Activated CD4-positive, alpha-beta T cell treated with anti-CD3 and anti-CD28 coated beads for 4 hours (primary cell): Measurements from ENCODE around the gene ACOT11.
"Not testable (repeated sequence)": the region's sequence is repeated elsewhere in the genome, so short reads cannot be mapped to it uniquely, and the experiment has no call there.

ENCODE experiments used
- DNase-seq, 2 donors: peaks; one replicate each; pipeline ENCODE4 v3.0.0-alpha.2; 2020

The ACOT11 gene

DNA sequence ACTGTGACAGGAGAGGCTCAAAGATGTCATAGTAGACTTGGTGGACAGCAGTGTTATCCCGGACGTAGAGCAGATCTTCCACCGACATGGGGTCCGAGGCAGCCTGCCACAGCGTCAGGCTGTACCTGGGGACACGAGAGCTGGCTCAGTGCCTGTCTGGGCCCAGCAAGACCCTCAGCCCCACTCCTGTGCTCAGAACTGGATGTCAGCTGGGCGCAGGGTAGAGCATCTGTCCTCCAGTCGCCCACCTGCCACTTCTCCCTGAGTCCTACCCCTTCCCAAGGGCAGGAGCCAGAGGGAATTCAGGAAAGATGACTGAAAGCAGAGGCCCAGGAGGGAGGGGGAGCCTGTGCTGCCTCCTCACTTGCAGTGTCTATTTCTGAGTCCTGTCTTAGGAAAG lies 63.6 kb downstream of the ACOT11 start:
- no peak for DNase-seq

DNA sequence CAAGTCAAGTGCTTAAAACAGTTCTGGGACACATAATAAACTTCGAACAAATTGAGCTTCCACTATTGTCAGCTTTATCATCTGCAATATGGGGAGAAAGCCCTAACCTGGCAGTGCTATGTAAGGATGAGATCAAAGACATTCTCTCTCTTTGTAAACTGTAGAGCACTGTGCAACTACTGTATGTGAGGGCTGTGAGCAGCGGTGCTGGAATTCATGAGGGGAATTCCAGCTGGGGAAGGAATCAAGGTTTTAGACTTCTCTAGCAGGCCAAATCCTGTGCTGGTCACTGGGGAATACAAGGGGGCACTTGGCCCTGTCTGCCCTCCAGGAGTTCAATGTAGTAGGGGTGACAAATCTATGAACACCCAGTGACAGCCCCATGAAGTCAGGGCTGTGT lies 66.0 kb downstream of the ACOT11 start:
- no peak for DNase-seq

DNA sequence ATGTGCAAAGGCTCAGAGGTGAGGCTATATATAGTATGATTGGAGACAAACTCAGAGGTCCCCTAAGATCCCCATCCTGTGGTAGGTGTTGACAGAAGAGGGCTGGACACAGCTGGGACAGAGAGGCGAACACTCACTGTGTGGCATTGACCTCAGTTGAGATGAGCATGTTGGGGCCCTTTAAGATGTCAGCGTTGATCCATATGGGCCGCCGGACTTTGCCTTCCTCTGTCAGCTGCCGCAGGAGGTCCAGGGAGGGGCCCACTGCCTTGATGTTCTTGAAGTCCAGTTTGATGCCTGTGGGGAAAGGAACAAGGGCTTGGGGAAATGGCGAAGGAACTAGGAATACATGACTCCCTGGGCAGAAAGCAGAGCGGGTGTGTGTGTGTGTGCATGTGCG lies 66.5 kb downstream of the ACOT11 start:
- DNase-seq: no peak

DNA sequence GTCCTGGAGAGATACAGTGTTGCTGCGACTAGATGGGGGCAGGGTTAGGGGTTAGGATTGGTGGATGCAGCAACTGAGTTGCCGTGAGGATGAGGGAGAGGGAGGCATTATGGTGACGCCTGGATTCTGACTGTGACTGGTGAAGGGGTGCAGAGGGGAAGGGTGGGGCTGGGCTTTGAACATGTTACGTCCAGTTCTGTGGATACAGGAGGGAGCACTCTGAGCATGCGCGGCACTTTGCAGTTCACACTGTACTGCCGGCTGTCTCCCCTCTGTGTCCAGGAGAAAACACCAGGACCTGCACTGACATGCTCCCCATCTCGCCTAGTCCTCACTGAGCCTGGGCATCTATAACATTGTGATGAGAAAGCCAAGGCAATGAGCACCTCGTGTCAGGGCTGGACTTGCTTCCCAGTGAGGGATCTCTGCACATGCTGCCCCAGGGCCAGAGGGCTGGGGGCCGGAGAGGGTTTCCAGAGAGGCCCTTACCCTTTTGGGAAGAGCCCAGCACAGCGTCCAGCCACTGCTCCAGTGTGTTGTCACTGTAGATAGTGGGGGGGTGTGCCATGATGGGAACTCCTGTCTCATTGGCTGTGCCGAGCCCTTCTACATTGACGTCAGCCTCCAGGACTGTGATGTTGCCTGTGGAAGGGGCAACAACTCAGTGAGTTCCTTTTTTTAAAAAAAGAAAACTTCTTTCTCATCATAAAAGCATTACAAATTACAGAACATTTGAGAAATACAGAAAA lies 67.7 kb downstream of the ACOT11 start:
- no peak for DNase-seq

DNA sequence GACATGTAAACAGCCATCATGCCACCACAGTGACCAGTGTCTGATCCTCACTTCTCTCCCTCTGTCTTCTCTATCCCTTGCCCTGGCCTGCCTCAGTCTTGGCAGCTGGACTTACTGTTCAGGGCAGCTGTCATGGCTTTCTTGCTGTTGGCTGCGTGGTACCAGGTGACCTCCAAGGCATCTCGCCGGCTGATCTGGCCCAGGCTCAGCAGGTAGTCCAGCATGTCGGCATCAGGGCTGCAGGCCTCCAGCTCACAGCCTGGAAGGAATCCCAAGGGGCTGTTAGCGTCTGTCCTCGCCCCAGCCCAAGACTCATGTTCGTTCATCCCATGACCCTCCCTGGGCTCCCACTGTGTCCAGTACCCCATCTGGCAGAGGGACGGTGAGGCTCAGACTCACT lies 71.7 kb downstream of the ACOT11 start:
- no peak for DNase-seq

DNA sequence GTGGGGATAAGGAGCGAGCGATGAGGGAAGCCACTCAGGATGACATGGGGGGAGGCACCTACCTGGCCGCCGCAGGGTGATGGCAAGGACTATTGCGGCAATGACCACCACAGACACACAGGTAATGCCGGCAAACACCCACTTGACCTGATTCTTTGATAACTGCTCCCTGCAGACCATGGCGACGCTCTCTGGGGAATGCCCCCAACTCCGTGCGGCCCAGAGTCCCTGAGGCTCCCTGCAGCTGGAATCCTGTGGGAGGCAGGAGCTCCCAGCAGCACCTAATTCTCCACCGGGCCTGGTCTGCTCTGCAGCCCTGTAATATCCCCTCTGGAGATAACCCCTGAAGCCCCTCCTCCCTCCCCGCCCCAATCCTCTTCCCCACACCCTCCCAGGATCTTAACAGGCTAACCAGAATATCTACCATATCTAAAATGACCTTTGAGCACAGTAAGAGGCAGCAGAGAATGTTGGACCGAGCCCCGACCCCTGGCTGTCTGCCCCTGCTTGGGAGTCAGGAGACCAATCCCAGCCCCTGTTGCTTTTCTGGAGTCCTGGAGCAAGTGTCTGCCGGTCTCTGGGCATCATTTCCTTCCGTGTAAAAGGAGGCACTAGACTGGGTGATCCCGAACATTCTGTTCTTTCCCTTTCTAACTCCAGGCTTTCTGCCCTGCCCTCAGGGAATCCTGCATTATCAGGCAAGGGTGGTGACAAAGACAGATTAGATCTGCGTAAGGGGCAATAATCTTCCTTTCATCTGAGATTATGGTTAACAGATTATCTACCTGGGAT lies 75.4 kb downstream of the ACOT11 start, which contains the start of gene FAM151A:
TSS of gene FAM151A (minus strand) at position 310 of the 792 bp plus-strand sequence. CDS start at position 180, 130 bp downstream.
- DNase-seq: no peak

DNA sequence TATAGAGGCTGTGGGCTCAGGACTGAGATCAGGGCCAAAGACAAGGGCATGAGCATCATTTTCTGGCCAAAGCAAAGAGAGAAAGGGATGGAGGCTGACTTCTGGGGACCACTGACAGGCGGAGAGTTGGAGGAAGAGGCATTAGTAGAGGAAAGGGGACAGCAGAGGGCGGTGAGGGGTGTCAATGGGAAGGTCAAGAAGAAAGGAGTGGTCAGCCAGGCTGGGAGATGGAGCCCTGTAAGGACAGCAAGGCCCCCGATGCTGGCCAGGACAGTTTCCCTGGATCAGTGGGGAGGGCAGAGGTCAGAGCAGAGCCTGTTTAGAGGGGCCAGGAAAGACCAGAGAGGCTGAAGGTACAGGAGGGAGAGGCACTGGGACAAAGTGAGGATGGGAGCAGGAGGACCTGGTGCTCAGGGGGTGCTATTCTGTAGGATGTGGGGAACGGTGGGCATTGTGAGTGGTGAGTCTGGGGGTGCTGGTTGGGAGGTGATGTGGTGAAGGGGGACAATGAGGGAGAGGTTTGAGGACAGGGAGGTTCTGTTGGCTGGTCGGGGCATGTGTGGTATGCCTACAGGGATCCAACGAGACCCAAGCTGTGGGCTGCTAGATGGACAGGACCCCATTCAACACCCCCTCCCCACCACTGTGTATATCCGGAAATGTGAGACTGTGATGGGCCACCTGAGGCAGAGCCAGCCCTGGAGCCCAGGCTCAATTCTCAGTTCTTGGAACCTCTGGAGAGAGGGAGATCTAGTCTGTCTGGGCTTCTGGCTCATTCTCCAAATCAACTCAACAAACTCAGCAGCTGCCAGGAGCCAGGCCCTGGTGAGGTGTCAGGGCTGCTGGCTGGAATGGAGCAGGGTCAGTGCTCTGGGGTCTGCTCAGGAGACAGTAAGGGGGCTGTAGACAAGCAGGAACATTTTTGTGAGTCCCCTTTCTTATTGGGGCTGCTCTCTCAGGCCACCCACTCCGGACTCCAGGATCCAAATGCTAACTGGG lies 76.7 kb downstream of the ACOT11 start:
- DNase-seq: no peak

DNA sequence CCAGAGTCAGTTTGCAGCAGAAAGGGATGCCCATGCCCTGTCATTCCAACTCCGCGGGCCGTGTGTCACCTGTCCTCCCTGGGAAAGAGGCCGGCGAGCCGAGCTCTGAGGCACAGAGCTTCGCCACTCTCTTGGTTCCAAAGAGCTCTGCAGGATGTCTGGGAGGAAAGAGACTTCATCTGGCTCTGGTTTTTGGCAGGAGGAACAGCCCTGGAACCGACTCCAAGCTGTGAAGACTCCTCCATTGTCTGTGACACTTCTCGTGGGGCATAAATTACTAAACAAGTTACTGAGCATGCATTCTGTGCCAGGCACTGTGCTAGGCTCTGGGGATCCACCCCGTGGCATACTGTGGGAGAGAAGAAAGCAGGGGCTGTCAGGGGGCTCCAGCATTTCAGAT lies 79.2 kb downstream of the ACOT11 start:
- DNase-seq: no peak

DNA sequence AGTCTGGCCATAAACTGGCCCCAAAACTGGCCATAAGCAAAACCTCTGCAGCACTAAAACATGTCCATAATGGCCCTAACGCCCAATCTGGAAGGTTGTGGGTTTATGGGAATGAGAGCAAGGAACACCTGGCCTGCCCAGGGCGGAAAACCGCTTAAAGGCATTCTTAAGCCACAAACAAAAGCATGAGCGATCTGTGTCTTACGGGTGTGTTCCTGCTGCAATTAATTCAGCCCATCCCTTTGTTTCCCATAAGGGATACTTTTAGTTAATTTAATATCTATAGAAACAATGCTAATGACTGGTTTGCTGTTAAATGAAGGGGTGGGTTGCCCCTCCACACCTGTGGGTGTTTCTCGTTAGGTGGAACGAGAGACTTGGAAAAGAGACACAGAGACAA lies 87.8 kb downstream of the ACOT11 start:
- DNase-seq: not testable (repeated sequence)

DNA sequence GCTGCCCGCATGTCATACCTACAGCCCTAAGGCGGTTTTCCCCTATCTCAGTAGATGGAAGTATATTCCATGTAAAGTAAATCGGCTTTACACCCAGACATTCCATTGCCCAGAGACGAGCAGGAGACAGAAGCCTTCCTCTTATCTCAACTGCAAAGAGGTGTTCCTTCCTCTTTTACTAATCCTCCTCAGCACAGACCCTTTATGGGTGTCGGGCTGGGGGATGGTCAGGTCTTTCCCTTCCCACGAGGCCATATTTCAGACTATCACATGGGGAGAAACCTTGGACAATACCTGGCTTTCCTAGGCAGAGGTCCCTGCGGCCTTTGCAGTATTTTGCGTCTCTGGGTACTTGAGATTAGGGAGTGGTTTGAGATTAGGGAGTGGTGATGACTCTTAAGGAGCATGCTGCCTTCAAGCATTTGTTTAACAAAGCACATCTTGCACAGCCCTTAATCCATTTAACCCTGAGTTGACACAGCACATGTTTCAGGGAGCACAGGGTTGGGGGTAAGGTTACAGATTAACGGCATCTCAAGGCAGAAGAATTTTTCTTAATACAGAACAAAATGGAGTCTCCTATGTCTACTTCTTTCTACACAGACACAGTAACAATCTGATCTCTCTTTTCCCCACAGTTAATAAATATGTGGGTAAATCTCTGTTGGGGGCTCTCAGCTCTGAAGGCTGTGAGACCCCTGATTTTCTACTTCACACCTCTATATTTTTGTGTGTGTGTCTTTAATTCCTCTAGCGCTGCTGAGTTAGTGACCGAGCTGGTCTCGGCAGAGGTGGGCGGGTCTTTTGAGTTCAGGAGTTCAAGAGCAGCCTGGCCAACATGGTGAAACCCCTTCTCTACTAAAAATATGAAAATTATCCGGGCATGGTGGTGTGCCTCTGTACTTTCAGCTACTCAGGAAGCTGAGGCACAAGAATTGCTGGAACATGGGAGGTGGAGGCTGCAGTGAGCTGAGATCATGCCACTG lies 88.7 kb downstream of the ACOT11 start:
- DNase-seq: not testable (repeated sequence)

DNA sequence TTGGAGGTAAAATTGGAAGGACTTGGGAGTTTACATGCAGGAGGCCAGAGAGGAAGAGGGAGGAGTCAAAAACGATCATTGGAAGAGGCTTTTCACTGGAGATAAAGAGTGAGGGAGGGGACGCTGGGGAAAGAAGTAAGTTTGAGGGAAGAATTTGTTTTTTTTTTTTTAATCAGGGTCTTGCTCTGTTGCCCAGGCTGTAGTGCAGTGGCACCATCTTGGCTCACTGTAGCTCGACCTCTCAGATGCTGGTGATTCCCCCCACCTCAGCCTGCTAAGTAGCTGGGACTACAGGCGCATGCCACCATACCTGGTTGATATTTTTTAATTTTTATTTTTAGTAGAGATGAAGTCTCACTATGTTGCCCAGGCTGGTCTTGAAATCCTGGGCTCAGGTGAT lies 92.3 kb downstream of the ACOT11 start:
- DNase-seq: no peak

DNA sequence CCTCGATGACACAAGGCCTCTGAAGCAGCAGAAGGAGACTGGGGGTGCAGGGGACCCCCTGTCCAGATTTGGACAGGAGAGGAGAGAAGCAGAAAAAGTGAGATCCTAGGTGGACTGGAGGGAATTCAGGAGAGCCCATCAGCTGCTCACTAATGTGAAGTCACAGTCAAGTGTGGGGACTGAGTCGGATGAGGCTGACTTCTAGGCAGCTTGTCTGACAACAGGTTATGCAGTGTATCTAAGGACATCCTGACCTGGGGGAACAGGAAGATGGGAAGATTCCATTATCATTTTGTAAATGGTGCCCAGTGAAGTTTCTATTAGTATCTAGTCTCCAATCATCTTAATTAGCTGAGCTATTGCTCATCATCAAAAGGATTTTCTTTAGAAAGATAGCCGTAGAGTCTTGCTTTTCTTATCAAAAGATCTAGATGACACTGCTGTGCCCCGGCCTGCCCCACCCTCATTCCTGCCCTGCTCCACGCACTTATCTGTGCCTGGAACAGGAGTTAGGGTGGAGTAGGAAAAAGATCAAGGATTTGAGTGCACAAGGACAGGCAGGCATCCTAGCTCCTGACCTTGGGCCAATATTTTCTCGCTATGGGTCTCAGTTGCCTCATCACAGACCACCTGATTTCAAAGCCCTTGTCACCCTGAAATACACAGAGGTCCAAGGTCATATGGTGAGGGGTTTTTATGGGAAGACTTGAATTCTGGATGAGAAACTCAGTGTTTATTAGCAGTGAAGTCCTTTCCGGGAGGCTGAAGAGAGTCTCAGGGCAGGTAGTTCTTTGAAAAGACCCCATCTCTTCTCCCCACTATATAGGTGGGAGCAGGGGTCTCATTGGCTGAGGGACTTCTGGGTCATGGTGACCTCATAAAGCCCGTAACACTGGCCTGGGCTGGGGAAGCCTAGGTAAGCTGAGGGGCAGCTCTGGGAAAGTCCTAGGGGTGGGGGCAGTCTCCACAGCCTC lies 93.1 kb downstream of the ACOT11 start, which contains the start of gene MROH7:
TSS of gene MROH7 (plus strand) at position 924 of the 974 bp plus-strand sequence. CDS start 11,141 bp downstream, outside the sequence.
- DNase-seq: no peak

DNA sequence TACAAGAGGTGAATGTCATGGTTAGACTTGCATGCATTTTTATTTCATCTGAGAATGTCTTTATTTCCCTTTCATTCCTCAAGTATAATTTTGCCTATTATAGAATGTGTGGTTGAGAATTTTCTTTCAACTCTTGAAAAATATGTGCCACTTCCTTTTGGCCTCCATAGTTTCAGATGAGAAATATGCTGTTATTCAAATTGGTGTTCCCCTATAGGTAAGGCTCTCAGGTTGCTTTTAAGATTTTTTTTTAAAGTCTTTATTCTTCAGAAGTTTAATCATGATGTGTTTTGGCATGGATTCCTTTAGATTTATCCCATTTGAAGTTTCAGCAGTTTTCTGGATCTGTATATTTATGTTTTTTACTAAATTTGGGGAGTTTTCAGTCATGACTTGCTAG lies 95.7 kb downstream of the ACOT11 start:
- DNase-seq: no peak

DNA sequence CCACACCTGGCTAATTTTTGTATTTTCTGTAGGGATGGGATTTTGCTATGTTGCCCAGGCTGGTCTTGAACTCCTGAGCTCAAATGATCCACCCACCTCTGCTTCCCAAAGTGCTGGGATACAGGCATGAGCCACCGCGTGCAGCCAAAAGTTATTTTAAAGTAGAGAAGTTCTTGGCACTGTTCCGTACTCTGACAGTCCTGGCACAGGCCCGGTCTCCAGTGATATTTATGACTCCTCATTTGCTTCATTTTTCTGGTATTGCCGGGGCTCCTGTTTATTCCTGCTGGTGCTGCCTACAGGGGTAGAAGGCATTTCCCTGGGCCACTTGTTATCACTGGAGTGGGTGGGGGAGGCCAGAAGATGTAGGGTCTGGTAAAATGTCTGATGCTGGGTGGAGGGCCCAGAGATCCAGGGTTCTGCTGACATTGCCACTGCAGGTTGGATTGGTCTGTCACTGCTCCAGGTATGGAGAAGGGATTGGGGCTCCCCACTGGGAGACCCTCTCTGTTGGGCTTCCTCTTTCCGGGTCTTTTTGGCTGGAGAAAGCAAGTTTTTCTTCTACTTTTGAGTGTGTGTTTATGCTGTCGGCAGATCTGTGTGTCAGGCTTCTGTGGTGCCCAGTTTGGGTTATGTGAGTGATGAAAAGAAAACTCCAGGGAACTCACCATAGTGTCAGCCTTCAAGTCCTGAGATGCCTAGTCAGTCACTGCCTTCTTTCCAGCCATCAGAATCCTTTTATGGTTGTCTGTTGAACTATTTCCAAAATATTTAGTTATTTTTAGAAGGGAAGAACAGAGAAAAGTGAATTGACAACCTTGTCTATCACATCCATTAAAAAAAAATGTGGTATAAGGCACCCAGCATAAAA lies 98.0 kb downstream of the ACOT11 start:
- no peak for DNase-seq

DNA sequence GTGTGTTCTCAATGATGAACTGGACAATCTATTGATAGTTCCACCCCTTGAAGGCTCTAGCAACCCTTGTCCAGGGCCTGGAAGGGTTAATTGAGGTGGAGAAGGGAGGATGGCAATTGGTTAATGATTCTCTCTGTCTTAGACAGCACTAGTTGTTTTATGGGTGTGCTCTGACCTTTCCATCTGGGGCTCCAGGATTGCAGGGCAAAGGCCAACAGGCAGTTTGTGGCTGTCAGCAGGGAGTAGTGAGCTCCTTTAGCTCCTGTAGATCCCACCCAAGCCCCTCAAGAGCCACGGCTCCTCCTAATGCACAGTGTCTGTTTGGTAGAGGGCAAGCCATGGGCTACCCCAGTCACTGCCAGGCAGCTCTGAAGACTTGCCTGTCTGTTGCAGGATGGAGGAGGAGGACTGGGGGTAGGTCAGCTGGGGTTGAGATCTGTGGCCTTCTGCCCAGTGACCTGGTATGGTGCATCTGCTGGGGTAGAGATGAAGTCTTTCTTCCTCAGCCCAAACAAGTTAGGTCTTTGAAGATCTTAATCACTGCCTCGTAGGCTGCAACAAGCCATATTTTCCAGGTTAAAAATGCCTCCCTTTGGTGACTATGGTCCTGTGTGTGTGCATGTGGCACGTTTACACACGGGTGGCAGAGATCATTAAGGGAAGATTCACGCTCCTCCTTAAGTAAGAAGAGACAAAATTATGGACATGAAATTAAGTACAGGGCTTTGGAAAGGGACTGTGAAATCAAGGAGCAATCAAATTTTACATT lies 101.3 kb downstream of the ACOT11 start:
- DNase-seq: no peak

DNA sequence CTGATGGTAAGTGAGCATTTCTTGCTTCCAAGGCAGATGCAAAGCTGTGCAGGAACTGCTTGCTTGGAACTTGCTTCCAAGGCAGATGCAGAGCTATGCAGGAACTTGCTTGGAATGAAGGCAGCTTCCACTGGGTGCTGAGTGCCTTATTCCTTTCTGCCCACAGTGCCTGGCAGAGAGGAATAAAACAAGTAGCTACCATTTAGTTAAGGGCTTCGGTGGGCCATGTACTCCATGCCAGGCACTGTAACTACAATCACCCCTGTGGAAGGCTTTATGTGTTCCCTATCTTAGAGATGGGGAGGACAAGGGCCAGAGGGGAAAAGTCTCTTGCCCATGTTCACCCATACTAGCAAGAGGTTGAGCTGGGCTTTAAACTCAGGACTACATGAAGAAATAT lies 101.9 kb downstream of the ACOT11 start:
- DNase-seq: no peak

DNA sequence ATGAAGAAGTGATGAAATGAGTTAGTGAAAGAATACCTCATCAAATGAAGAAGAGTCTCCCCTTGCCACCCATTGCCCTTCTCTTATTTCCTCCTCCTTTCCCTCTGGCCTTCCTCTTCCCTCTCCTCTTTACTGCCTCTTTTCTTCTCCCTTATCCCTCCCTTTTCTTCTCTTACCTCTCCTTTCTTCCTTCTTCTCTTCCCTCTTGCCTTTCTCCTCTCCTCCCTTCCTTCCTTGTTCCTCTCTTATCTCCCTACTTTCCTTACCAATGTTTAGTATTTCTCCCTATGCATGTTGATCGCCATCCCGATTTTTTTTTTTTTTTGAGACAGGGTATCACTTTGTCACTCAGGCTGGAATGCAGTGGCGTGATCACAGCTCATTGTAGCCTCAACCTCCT lies 102.4 kb downstream of the ACOT11 start:
- no peak for DNase-seq

DNA sequence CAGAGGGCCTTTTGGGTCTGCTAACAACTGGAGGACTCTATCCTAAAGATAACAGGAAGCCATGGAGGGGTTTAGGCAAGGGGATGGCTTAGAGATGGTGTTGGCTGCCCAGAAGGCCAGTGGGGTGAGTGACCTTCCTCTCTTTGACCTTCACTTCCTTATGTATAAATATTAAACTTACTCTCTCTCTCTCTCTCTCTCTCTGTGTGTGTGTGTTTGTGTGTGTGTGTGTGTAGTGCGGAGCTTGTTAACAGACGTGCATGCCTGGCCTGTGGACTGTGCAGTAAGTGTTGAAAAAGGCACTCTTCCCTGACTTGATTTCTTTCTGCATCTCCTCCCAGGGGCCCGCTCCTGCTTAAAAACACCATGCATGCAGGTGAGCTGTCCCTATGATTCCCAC lies 103.6 kb downstream of the ACOT11 start:
- DNase-seq: no peak

DNA sequence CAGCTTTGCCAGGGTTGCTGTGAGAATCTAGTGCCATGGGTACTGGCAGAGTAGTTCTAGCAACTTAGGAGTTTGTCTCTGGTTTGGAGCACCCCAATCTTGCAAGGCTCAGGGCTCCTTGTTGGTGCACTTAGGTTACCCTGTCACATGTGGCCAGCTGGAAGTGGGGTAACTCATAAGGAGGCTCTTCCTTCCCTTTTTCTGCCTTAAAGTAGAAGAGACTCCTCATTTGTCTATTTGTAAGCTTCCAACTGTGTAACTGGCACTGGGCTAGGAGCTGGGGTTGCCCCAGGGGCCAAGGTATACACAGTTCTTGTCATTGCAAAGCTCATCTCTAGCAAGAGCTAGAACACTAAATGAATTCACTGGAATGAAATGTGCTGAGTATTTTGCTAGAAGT lies 104.1 kb downstream of the ACOT11 start:
- no peak for DNase-seq
